ENCODE results near the gene HAAO. TPM values are rescaled to one million over a fixed set of nuclear protein-coding genes. Genes with fewer than 3 reads are reported as not detected.
"Not testable (repeated sequence)": the region's sequence is repeated elsewhere in the genome, so short reads cannot be mapped to it uniquely, and the experiment has no call there.

HAAO gene
- total RNA-seq, 4 donors from 2014 or later: 1.9 to 29.4 (median 4.0) TPM; not detected in 1

- in situ Hi-C loops (cut with MboI; ENCODE audit: low pct_ligation_motif_present in 1 of 4, low pct_unique_long_range_greater_than_20kb in 1 of 4, low sequenced_read_pairs in 3 of 4): loop anchor here in 3 of 4 donors (10.0 to 25.0 kb wide), 6 partner anchors 99 to 724 kb away; partner anchors contain the start of gene ZFP36L2 (in 2 of the 3)
- H3K9me3 ChIP-seq: no peaks in the 10 kb centered on the region
- no peak for DNase-seq
- peaks cover 0 to 10% (median 6%) of the 10 kb centered on the region in 4 donors for H3K4me1 ChIP-seq
- 96% methylated on average over 5 of the region's 5 CpGs; no CpG with 5 or more reads in 1 of the 2 donors for WGBS, 2 donors (ENCODE audit: low coverage in 1 of 2)
- TF ChIP-seq POLR2A (IDR thresholded peaks at IDR 0.05) (no peak), CTCF (IDR thresholded peaks at IDR 0.05) (no peak), EP300 (IDR thresholded peaks at IDR 0.05; ENCODE audit: low read depth) (no peak), POLR2AphosphoS5 (IDR thresholded peaks at IDR 0.05) (no peak)
- no peak overlapping the region for H3K27ac ChIP-seq
- H3K36me3 ChIP-seq: no peaks in the 10 kb centered on the region
- H3K4me3 ChIP-seq: no peak overlapping the region
- intact Hi-C loops (cut with DNase I; ENCODE audit: low total_unique reads): loop anchor here (10.0 kb wide), 1 partner anchor 87 kb away; no protein-coding TSS in a partner anchor
- H3K27me3 ChIP-seq: no peaks in the 10 kb centered on the region
Measured at GRCh38 chr2:42838133-42838532, 45.8 kb upstream of the HAAO start.

- Histone ChIP-seq H3K9me3 (no peaks in the 10 kb centered on the region), H3K4me1 (peaks cover 0 to 6% (median 2%) of the 10 kb centered on the region in 4 donors), H3K36me3 (no peaks in the 10 kb centered on the region), H3K27ac (peak overlapping the region; percentile 42 to 54 (median 48)), H3K4me3 (no peak overlapping the region), H3K27me3 (no peaks in the 10 kb centered on the region)
- intact Hi-C loops (cut with DNase I; ENCODE audit: low total_unique reads) (loop anchor here (10.0 kb wide), 1 partner anchor 89 kb away; no protein-coding TSS in a partner anchor), in situ Hi-C loops (cut with MboI; ENCODE audit: low pct_ligation_motif_present in 1 of 4, low pct_unique_long_range_greater_than_20kb in 1 of 4, low sequenced_read_pairs in 3 of 4) (loop anchor here in 3 of 4 donors (10.0 to 25.0 kb wide), 6 partner anchors 102 to 727 kb away; partner anchors contain the start of gene ZFP36L2 (in 2 of the 3))
- no peak for TF ChIP-seq CTCF (IDR thresholded peaks at IDR 0.05)
- TF ChIP-seq POLR2AphosphoS5 (IDR thresholded peaks at IDR 0.05): peak in 2 of 3 donors; percentile 52 to 53
- peak; percentile 38 for DNase-seq
- WGBS, 2 donors (ENCODE audit: low coverage in 1 of 2): 75% methylated on average over 4 to 5 of the region's 5 CpGs
Measured at GRCh38 chr2:42835577-42836371, 43.4 kb upstream of the HAAO start.

GRCh38 chr2:42834161-42834560 lies 41.8 kb upstream of the HAAO start:
- DNase-seq: no peak
- intact Hi-C loops (cut with DNase I; ENCODE audit: low total_unique reads) (loop anchor here (10.0 kb wide), 1 partner anchor 91 kb away; no protein-coding TSS in a partner anchor), in situ Hi-C loops (cut with MboI; ENCODE audit: low pct_ligation_motif_present in 1 of 4, low pct_unique_long_range_greater_than_20kb in 1 of 4, low sequenced_read_pairs in 3 of 4) (loop anchor here in 3 of 4 donors (10.0 to 25.0 kb wide), 6 partner anchors 103 to 728 kb away; partner anchors contain the start of gene ZFP36L2 (in 2 of the 3))
- TF ChIP-seq EP300 (IDR thresholded peaks at IDR 0.05; ENCODE audit: low read depth) (no peak), CTCF (IDR thresholded peaks at IDR 0.05) (no peak), POLR2AphosphoS5 (IDR thresholded peaks at IDR 0.05) (no peak), POLR2A (IDR thresholded peaks at IDR 0.05) (no peak)
- Histone ChIP-seq H3K9me3 (no peaks in the 10 kb centered on the region), H3K4me1 (peaks cover under 1 to 6% (median 6%) of the 10 kb centered on the region in 4 donors), H3K27me3 (no peaks in the 10 kb centered on the region), H3K4me3 (no peak overlapping the region), H3K36me3 (no peaks in the 10 kb centered on the region), H3K27ac (no peak overlapping the region)
- WGBS, 2 donors (ENCODE audit: low coverage in 1 of 2): 97% methylated on average over 7 of the region's 7 CpGs; no CpG with 5 or more reads in 1 of the 2 donors

GRCh38 chr2:42832289-42832634 lies 39.9 kb upstream of the HAAO start:
- TF ChIP-seq EP300 (IDR thresholded peaks at IDR 0.05; ENCODE audit: low read depth): no peak
- TF ChIP-seq POLR2A (IDR thresholded peaks at IDR 0.05): no peak
- no peak for TF ChIP-seq POLR2AphosphoS5 (IDR thresholded peaks at IDR 0.05)
- TF ChIP-seq CTCF (IDR thresholded peaks at IDR 0.05): no peak
- no peaks in the 10 kb centered on the region for H3K9me3 ChIP-seq
- DNase-seq: no peak
- H3K4me1 ChIP-seq: peaks cover 6 to 21% (median 16%) of the 10 kb centered on the region in 4 donors
- H3K4me3 ChIP-seq: no peak overlapping the region
- intact Hi-C loops (cut with DNase I; ENCODE audit: low total_unique reads): loop anchor here (10.0 kb wide), 1 partner anchor 93 kb away; no protein-coding TSS in a partner anchor
- in situ Hi-C loops (cut with MboI; ENCODE audit: low pct_ligation_motif_present in 1 of 4, low pct_unique_long_range_greater_than_20kb in 1 of 4, low sequenced_read_pairs in 3 of 4): loop anchor here in 3 of 4 donors (10.0 to 25.0 kb wide), 6 partner anchors 105 to 730 kb away; partner anchors contain the start of gene ZFP36L2 (in 2 of the 3)
- H3K27me3 ChIP-seq: no peaks in the 10 kb centered on the region
- H3K27ac ChIP-seq: no peak overlapping the region
- H3K36me3 ChIP-seq: no peaks in the 10 kb centered on the region
- 78 to 81% methylated on average over 3 to 6 of the region's 6 CpGs for WGBS, 2 donors (ENCODE audit: low coverage in 1 of 2)

- intact Hi-C loops (cut with DNase I; ENCODE audit: low total_unique reads): loop anchor here (10.0 kb wide), 1 partner anchor 93 kb away; no protein-coding TSS in a partner anchor
- H3K9me3 ChIP-seq, H3K4me3 ChIP-seq, H3K36me3 ChIP-seq, DNase-seq, H3K27ac ChIP-seq, H3K27me3 ChIP-seq: not testable (repeated sequence)
- peaks cover 6 to 22% (median 16%) of the 10 kb centered on the region in 4 donors for H3K4me1 ChIP-seq
- WGBS, 2 donors (ENCODE audit: low coverage in 1 of 2): 97 to 99% methylated on average over 18 to 26 of the region's 26 CpGs
- in situ Hi-C loops (cut with MboI; ENCODE audit: low pct_ligation_motif_present in 1 of 4, low pct_unique_long_range_greater_than_20kb in 1 of 4, low sequenced_read_pairs in 3 of 4): loop anchor here in 3 of 4 donors (10.0 to 25.0 kb wide), 6 partner anchors 106 to 731 kb away; partner anchors contain the start of gene ZFP36L2 (in 2 of the 3)
Measured at GRCh38 chr2:42831575-42832288, 39.3 kb upstream of the HAAO start.

All from transverse colon (tissue), 4 donors.